Measurements from ENCODE around the gene SLC10A1. TPM values are rescaled to one million over a fixed set of nuclear protein-coding genes. Genes with fewer than 3 reads are reported as not detected.

The SLC10A1 gene
- total RNA-seq, 1 experiment from 2014 or later: not detected

DNA sequence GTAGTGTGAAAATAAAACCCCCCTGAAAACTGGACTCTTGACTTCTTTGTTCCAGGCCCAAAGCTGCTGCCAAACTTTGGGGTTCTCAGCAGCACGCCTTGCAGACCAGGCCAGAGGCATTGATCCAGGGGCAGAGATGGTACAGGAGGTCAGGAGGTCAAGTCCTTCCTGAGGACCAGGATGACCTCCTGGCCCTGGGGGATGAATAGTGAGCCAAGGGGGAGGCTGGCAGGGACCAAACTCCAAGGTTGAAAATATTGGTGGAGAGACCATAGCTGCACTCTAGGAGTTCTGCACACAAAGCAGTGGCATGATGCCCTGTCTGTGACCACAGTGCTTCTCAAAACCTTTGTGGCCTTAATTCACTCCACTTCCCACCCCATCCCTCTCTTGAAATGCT is 12.1 kb downstream of the SLC10A1 start:
- H3K4me2 ChIP-seq (ENCODE audit: low read length): no peak overlapping the region
- H2AFZ ChIP-seq (ENCODE audit: low read depth, low read length, poor library complexity, severe bottlenecking): no peak overlapping the region
- BruUV-seq (replicated peaks): no TSS peak
- no peaks in the 10 kb centered on the region for H4K20me1 ChIP-seq (ENCODE audit: insufficient read depth)
- POLR2A ChIA-PET: no interaction called here
- H3K27me3 ChIP-seq (ENCODE audit: insufficient read depth, low read length): no peaks in the 10 kb centered on the region
- H3K79me2 ChIP-seq (ENCODE audit: insufficient read depth, low read length): no peaks in the 10 kb centered on the region
- CTCF ChIA-PET: no interaction called here
- no peak overlapping the region for H3K9ac ChIP-seq (ENCODE audit: low read length)
- TF ChIP-seq, protein P1, sequence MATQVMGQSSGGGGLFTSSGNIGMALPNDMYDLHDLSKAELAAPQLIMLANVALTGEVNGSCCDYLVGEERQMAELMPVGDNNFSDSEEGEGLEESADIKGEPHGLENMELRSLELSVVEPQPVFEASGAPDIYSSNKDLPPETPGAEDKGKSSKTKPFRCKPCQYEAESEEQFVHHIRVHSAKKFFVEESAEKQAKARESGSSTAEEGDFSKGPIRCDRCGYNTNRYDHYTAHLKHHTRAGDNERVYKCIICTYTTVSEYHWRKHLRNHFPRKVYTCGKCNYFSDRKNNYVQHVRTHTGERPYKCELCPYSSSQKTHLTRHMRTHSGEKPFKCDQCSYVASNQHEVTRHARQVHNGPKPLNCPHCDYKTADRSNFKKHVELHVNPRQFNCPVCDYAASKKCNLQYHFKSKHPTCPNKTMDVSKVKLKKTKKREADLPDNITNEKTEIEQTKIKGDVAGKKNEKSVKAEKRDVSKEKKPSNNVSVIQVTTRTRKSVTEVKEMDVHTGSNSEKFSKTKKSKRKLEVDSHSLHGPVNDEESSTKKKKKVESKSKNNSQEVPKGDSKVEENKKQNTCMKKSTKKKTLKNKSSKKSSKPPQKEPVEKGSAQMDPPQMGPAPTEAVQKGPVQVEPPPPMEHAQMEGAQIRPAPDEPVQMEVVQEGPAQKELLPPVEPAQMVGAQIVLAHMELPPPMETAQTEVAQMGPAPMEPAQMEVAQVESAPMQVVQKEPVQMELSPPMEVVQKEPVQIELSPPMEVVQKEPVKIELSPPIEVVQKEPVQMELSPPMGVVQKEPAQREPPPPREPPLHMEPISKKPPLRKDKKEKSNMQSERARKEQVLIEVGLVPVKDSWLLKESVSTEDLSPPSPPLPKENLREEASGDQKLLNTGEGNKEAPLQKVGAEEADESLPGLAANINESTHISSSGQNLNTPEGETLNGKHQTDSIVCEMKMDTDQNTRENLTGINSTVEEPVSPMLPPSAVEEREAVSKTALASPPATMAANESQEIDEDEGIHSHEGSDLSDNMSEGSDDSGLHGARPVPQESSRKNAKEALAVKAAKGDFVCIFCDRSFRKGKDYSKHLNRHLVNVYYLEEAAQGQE (IDR thresholded peaks at IDR 0.05; ENCODE audit: low read depth): no peak
- DNase-seq (ENCODE audit: low read depth, low spot score): no peak
- no peak for ATAC-seq
- H3K9me2 ChIP-seq (ENCODE audit: insufficient read depth): no peaks in the 10 kb centered on the region
- no peaks in the 10 kb centered on the region; a peak in 1 of 4 replicates for H3K36me3 ChIP-seq (ENCODE audit: control insufficient read depth in 1 of 2, insufficient read depth in 2 of 2, low read length in 2 of 2)
- no peak overlapping the region for H3K4me3 ChIP-seq (replicated peaks in 1 of 2; ENCODE audit: low read depth in 1 of 2, low read length in 2 of 2)
- no peaks in the 10 kb centered on the region for H3K4me1 ChIP-seq (ENCODE audit: control insufficient read depth in 1 of 2, insufficient read depth in 2 of 2, low read length in 2 of 2)
- intact Hi-C loops (cut with micrococcal nuclease): no loop called here
- RAD21 ChIA-PET (ENCODE audit: low non-redundant PET in 1 of 2, low total read pairs in 2 of 2, uncharacterized antibody in 2 of 2, unreplicated experiment in 2 of 2): no interaction called here
- no peaks in the 10 kb centered on the region for H3K9me3 ChIP-seq (ENCODE audit: control insufficient read depth in 1 of 2, insufficient read depth in 1 of 2, low read depth in 1 of 2, low read length in 2 of 2)
- no peak overlapping the region for H3K27ac ChIP-seq (ENCODE audit: low read depth, low read length)

DNA sequence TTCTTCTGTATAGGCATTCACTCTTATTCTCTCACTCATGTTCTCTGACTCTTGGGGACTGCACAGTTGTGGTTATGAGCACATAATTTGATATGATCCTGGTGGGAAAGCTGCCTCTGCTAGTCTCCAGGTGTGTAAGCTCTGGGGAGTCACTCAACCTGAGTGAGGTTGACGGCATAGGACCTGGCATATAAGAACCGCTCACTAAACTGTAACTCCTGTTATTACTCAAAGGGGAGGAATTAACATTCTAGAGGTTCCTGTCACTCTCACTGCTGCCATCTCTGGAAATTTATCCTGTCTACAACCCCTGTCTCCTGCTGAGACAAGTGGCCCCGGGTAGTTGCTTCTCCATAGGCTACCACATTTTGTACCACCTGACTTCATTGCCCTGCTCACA is 16.1 kb downstream of the SLC10A1 start:
- Histone ChIP-seq H3K9me3 (ENCODE audit: control insufficient read depth in 1 of 2, insufficient read depth in 1 of 2, low read depth in 1 of 2, low read length in 2 of 2) (no peaks in the 10 kb centered on the region), H3K4me1 (ENCODE audit: control insufficient read depth in 1 of 2, insufficient read depth in 2 of 2, low read length in 2 of 2) (no peaks in the 10 kb centered on the region), H3K27me3 (ENCODE audit: insufficient read depth, low read length) (no peaks in the 10 kb centered on the region), H4K20me1 (ENCODE audit: insufficient read depth) (no peaks in the 10 kb centered on the region; the same call in 1 of the 2 replicates), H3K4me2 (ENCODE audit: low read length) (no peak overlapping the region), H3K4me3 (replicated peaks in 1 of 2; ENCODE audit: low read depth in 1 of 2, low read length in 2 of 2) (no peak overlapping the region), H3K36me3 (ENCODE audit: control insufficient read depth in 1 of 2, insufficient read depth in 2 of 2, low read length in 2 of 2) (peaks cover 20 to 21% of the 10 kb centered on the region in 2 experiments; a peak in 3 of 4 replicates), H3K9me2 (ENCODE audit: insufficient read depth) (no peaks in the 10 kb centered on the region), H3K27ac (ENCODE audit: low read depth, low read length) (no peak overlapping the region), H2AFZ (ENCODE audit: low read depth, low read length, poor library complexity, severe bottlenecking) (no peak overlapping the region), H3K79me2 (ENCODE audit: insufficient read depth, low read length) (no peaks in the 10 kb centered on the region), H3K9ac (ENCODE audit: low read length) (no peak overlapping the region)
- no peak for TF ChIP-seq ZFX (IDR thresholded peaks at IDR 0.05)
- TF ChIP-seq, protein P2, sequence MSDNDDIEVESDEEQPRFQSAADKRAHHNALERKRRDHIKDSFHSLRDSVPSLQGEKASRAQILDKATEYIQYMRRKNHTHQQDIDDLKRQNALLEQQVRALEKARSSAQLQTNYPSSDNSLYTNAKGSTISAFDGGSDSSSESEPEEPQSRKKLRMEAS (IDR thresholded peaks at IDR 0.05): no peak
- no peak for TF ChIP-seq CBX3 (IDR thresholded peaks at IDR 0.05; ENCODE audit: low read depth)
- no peak for TF ChIP-seq YY1 (IDR thresholded peaks at IDR 0.05; ENCODE audit: extremely low read depth, insufficient replicate concordance, low read depth, low read length)
- TF ChIP-seq ELF1 (IDR thresholded peaks at IDR 0.05; ENCODE audit: borderline replicate concordance, low read depth): no peak
- TF ChIP-seq, protein P3, sequence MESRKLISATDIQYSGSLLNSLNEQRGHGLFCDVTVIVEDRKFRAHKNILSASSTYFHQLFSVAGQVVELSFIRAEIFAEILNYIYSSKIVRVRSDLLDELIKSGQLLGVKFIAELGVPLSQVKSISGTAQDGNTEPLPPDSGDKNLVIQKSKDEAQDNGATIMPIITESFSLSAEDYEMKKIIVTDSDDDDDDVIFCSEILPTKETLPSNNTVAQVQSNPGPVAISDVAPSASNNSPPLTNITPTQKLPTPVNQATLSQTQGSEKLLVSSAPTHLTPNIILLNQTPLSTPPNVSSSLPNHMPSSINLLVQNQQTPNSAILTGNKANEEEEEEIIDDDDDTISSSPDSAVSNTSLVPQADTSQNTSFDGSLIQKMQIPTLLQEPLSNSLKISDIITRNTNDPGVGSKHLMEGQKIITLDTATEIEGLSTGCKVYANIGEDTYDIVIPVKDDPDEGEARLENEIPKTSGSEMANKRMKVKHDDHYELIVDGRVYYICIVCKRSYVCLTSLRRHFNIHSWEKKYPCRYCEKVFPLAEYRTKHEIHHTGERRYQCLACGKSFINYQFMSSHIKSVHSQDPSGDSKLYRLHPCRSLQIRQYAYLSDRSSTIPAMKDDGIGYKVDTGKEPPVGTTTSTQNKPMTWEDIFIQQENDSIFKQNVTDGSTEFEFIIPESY (IDR thresholded peaks at IDR 0.05; ENCODE audit: extremely low read depth, insufficient replicate concordance, low read length): no peak
- POLR2A ChIA-PET: no interaction called here
- intact Hi-C loops (cut with micrococcal nuclease): no loop called here
- BruUV-seq (replicated peaks): no TSS peak
- DNase-seq (ENCODE audit: low read depth, low spot score) (no peak), ATAC-seq (0 out of 2 replicates have a peak, but pooled peaks have one; percentile 20)
- CTCF ChIA-PET: no interaction called here
- RAD21 ChIA-PET (ENCODE audit: low non-redundant PET in 1 of 2, low total read pairs in 2 of 2, uncharacterized antibody in 2 of 2, unreplicated experiment in 2 of 2): no interaction called here

Measured in HCT116 (cell line).